ENCODE results near the gene MED12.
A peak's percentile ranks its signal among the peaks of the same experiment; 100 is the strongest.

Gene MED12

GRCh38 chrX:71154196-71154595 lies 35.8 kb downstream of the MED12 start:
- H3K27me3 ChIP-seq: no peaks in the 10 kb centered on the region
- no peak overlapping the region for H3K27ac ChIP-seq
- TF ChIP-seq CTCF (IDR thresholded peaks at IDR 0.05): no peak
- no peak overlapping the region for H3K4me3 ChIP-seq (ENCODE audit: low read depth in 1 of 2, low read length in 1 of 2)
- no peaks in the 10 kb centered on the region for H3K9me3 ChIP-seq
- H3K36me3 ChIP-seq: peaks cover 13% of the 10 kb centered on the region
- H3K4me1 ChIP-seq (ENCODE audit: control insufficient read depth in 1 of 2, insufficient read depth in 1 of 2, low read depth in 1 of 2, low read length in 1 of 2): no peaks in the 10 kb centered on the region

DNA sequence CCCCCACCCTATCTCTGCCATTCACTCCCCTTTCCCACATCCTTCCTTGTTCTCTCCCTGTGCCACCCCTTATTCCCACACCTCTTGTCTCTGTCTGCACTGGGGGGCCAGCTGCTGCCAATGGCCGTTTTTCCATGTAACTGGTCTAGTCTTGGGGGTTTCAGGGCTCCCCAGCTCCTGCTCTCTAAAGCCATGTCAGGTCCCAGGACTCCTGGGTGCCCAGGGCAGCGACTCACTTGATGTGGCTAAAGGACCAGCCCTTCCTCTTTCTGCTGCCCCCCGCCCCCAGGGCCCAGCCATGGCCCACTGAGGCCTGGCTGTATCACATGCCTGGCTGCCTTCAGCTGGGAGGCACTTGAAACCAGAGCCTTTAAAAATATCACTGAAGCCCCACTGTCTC lies 36.2 kb downstream of the MED12 start:
- TF ChIP-seq CTCF (IDR thresholded peaks at IDR 0.05): no peak
- Histone ChIP-seq H3K27me3 (no peaks in the 10 kb centered on the region), H3K4me3 (ENCODE audit: low read depth in 1 of 2, low read length in 1 of 2) (no peak overlapping the region), H3K4me1 (ENCODE audit: control insufficient read depth in 1 of 2, insufficient read depth in 1 of 2, low read depth in 1 of 2, low read length in 1 of 2) (no peaks in the 10 kb centered on the region), H3K27ac (no peak overlapping the region), H3K9me3 (no peaks in the 10 kb centered on the region), H3K36me3 (peaks cover 13% of the 10 kb centered on the region)

- Histone ChIP-seq H3K4me1 (ENCODE audit: control insufficient read depth in 1 of 2, insufficient read depth in 1 of 2, low read depth in 1 of 2, low read length in 1 of 2) (peaks cover 8 to 9% of the 10 kb centered on the region in 2 experiments), H3K4me3 (ENCODE audit: low read depth in 1 of 2, low read length in 1 of 2) (no peak overlapping the region), H3K27me3 (no peaks in the 10 kb centered on the region), H3K9me3 (no peaks in the 10 kb centered on the region), H3K27ac (no peak overlapping the region), H3K36me3 (peaks cover 13% of the 10 kb centered on the region)
- no peak for TF ChIP-seq CTCF (IDR thresholded peaks at IDR 0.05)
Observed at GRCh38 chrX:71158603-71159002, 40.2 kb downstream of the MED12 start.

- Histone ChIP-seq H3K4me3 (ENCODE audit: low read depth in 1 of 2, low read length in 1 of 2) (no peak overlapping the region), H3K4me1 (ENCODE audit: control insufficient read depth in 1 of 2, insufficient read depth in 1 of 2, low read depth in 1 of 2, low read length in 1 of 2) (peaks cover 9 to 12% of the 10 kb centered on the region in 2 experiments), H3K27me3 (no peaks in the 10 kb centered on the region), H3K27ac (no peak overlapping the region), H3K9me3 (no peaks in the 10 kb centered on the region), H3K36me3 (peaks cover 13% of the 10 kb centered on the region)
- no peak for TF ChIP-seq CTCF (IDR thresholded peaks at IDR 0.05)
Observed at GRCh38 chrX:71159335-71159734, 40.9 kb downstream of the MED12 start.

- Histone ChIP-seq H3K27me3 (no peaks in the 10 kb centered on the region), H3K27ac (no peak overlapping the region), H3K4me3 (ENCODE audit: low read depth in 1 of 2, low read length in 1 of 2) (no peak overlapping the region), H3K9me3 (no peaks in the 10 kb centered on the region), H3K4me1 (ENCODE audit: control insufficient read depth in 1 of 2, insufficient read depth in 1 of 2, low read depth in 1 of 2, low read length in 1 of 2) (peaks cover 9 to 12% of the 10 kb centered on the region in 2 experiments), H3K36me3 (peaks cover 13% of the 10 kb centered on the region)
- no peak for TF ChIP-seq CTCF (IDR thresholded peaks at IDR 0.05)
Observed at GRCh38 chrX:71160475-71160874, 42.1 kb downstream of the MED12 start.

DNA sequence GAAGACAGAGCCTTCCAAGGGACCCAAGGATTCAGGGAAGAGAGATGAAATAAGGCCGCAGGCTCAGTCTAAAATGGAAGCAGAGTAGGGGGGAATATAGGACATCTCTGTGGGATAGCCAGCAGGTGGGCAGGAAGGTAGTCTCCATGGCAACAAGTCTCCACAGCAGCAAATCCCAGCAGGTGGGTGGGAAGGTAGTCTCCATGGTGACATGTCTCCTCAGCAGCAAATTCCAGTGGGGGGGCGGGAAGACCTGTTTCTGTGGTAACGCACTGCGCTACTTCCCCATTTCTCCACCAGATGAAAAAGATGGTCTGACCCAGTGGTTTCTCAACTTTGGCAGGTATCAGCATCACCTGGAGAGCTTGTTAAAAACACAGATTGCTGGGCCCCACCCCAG lies 44.6 kb downstream of the MED12 start:
- H3K27ac ChIP-seq: peak overlapping the region; percentile 54
- no peaks in the 10 kb centered on the region for H3K9me3 ChIP-seq
- no peak for TF ChIP-seq CTCF (IDR thresholded peaks at IDR 0.05)

More for the DNA sequence above, 44.6 kb downstream of the MED12 start:
- H3K4me3 ChIP-seq (ENCODE audit: low read depth in 1 of 2, low read length in 1 of 2): no peak overlapping the region
- no peaks in the 10 kb centered on the region for H3K27me3 ChIP-seq
- H3K4me1 ChIP-seq (ENCODE audit: control insufficient read depth in 1 of 2, insufficient read depth in 1 of 2, low read depth in 1 of 2, low read length in 1 of 2): peaks cover 9 to 12% of the 10 kb centered on the region in 2 experiments
- H3K36me3 ChIP-seq: no peaks in the 10 kb centered on the region

All from neutrophil (primary cell).